Measurements from ENCODE around the gene CEP164. TPM values are rescaled to one million over a fixed set of nuclear protein-coding genes. Genes with fewer than 3 reads are reported as not detected.

Gene CEP164
- total RNA-seq, 4 donors from 2014 or later = 11.3 to 45.1 (median 15.2) TPM

GRCh38 chr11:117441146-117441975 lies 113.7 kb downstream of the CEP164 start:
- 76% methylated on average over 14 of the region's 14 CpGs for WGBS, 2 donors
- TF ChIP-seq POLR2A (IDR thresholded peaks at IDR 0.05) = no peak
- TF ChIP-seq, protein P1, sequence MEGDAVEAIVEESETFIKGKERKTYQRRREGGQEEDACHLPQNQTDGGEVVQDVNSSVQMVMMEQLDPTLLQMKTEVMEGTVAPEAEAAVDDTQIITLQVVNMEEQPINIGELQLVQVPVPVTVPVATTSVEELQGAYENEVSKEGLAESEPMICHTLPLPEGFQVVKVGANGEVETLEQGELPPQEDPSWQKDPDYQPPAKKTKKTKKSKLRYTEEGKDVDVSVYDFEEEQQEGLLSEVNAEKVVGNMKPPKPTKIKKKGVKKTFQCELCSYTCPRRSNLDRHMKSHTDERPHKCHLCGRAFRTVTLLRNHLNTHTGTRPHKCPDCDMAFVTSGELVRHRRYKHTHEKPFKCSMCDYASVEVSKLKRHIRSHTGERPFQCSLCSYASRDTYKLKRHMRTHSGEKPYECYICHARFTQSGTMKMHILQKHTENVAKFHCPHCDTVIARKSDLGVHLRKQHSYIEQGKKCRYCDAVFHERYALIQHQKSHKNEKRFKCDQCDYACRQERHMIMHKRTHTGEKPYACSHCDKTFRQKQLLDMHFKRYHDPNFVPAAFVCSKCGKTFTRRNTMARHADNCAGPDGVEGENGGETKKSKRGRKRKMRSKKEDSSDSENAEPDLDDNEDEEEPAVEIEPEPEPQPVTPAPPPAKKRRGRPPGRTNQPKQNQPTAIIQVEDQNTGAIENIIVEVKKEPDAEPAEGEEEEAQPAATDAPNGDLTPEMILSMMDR (IDR thresholded peaks at IDR 0.05) = no peak
- no peak for DNase-seq (ENCODE audit: low spot score in 2 of 2)
- H3K4me3 ChIP-seq (ENCODE audit: low read depth, poor library complexity, severe bottlenecking) = no peak overlapping the region
- intact Hi-C loops (cut with DNase I; ENCODE audit: low total_unique reads) = no loop called here

GRCh38 chr11:117442049-117442868 lies 114.6 kb downstream of the CEP164 start:
- H3K4me3 ChIP-seq (ENCODE audit: low read depth, poor library complexity, severe bottlenecking) = no peak overlapping the region
- no peak for DNase-seq (ENCODE audit: low spot score in 2 of 2)
- TF ChIP-seq, protein P1 (IDR thresholded peaks at IDR 0.05) = no peak
- 85 to 92% methylated on average over 16 of the region's 16 CpGs for WGBS, 2 donors
- intact Hi-C loops (cut with DNase I; ENCODE audit: low total_unique reads) = no loop called here

DNA sequence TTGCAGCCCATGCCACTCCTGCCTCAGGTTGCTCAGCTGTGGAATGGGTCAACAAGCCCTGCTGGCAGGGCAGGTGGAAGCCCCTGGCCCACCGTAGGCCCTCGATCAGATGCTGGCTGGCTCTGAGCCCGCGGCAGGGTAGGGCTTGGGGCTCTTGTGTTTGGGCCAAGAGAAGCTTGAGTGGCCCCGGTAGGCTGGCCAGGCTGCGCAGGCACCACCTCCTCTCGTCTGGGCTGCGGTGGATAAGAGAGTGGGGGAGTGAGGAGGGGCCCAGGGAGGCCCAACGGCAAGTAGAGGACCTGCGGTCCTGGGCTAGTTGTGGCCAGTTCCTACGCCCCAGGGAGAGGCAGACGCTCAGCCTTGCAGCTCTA lies 115.2 kb downstream of the CEP164 start:
- no peak overlapping the region for H3K4me3 ChIP-seq (ENCODE audit: low read depth, poor library complexity, severe bottlenecking)
- TF ChIP-seq, protein P1 (IDR thresholded peaks at IDR 0.05) = no peak
- TF ChIP-seq POLR2A (IDR thresholded peaks at IDR 0.05) = no peak
- WGBS, 2 donors = 69 to 75% methylated on average over 9 to 12 of the region's 12 CpGs
- no peak for DNase-seq (ENCODE audit: low spot score in 2 of 2)
- intact Hi-C loops (cut with DNase I; ENCODE audit: low total_unique reads) = no loop called here

- no peak for DNase-seq (ENCODE audit: low spot score in 2 of 2)
- TF ChIP-seq, protein P1 (IDR thresholded peaks at IDR 0.05) = no peak
- TF ChIP-seq POLR2A (IDR thresholded peaks at IDR 0.05) = no peak
These were observed 115.9 kb downstream of the CEP164 start for GRCh38 chr11:117443266-117444186.

GRCh38 chr11:117444256-117444655 lies 116.6 kb downstream of the CEP164 start:
- WGBS, 2 donors = 41 to 50% methylated on average over 8 of the region's 8 CpGs

More at GRCh38 chr11:117443266-117444186, 115.9 kb downstream of the CEP164 start:
- intact Hi-C loops (cut with DNase I; ENCODE audit: low total_unique reads) = no loop called here
- WGBS, 2 donors = 48 to 53% methylated on average over 36 to 38 of the region's 38 CpGs
- H3K4me3 ChIP-seq (ENCODE audit: low read depth, poor library complexity, severe bottlenecking) = no peak overlapping the region

More at GRCh38 chr11:117444256-117444655, 116.6 kb downstream of the CEP164 start:
- intact Hi-C loops (cut with DNase I; ENCODE audit: low total_unique reads) = no loop called here
- TF ChIP-seq, protein P1 (IDR thresholded peaks at IDR 0.05) = no peak
- no peak for TF ChIP-seq POLR2A (IDR thresholded peaks at IDR 0.05)
- no peak for DNase-seq (ENCODE audit: low spot score in 2 of 2)
- H3K4me3 ChIP-seq (ENCODE audit: low read depth, poor library complexity, severe bottlenecking) = no peak overlapping the region

Measured in lower leg skin (tissue), 4 donors.